B cell (primary cell): Measurements from ENCODE around the gene RBMS3.

ENCODE experiments used
- EZH2 ChIP-seq: IDR thresholded peaks from 2 replicates; pipeline ENCODE4 v1.6.1; 2012; ENCODE audit warnings: borderline replicate concordance, low read depth, mild to moderate bottlenecking, moderate library complexity, low read length; ENCODE audit not compliant: insufficient read depth, poor library complexity, severe bottlenecking
- TF ChIP-seq, protein P1 (sequence below): fragments of 200-600 bp; IDR thresholded peaks from one replicate; pipeline ENCODE4 v1.8.0; 2022; ENCODE audit warnings: antibody characterized with exemption, mild to moderate bottlenecking

DNA sequence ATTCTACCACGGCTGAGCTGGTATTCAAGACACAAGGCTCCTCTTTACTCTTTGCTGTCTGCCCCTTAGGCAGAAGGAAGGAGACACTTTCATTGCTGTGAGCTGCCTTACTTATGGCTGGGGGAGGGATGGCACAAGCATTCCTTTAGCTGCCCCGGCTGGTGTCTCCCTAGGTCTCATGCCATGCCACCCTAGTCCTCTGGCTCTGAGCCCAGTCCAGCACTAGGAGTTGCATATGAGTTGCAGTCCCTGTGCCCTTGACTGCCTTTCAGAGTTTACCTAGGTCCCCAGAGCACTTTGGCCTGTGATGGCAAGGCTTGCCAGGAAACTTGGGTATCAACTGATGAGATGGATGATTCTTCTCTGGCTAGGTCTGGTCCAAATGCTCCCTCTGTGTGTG lies 296.4 kb downstream of the RBMS3 start:
- TF ChIP-seq, protein P1, sequence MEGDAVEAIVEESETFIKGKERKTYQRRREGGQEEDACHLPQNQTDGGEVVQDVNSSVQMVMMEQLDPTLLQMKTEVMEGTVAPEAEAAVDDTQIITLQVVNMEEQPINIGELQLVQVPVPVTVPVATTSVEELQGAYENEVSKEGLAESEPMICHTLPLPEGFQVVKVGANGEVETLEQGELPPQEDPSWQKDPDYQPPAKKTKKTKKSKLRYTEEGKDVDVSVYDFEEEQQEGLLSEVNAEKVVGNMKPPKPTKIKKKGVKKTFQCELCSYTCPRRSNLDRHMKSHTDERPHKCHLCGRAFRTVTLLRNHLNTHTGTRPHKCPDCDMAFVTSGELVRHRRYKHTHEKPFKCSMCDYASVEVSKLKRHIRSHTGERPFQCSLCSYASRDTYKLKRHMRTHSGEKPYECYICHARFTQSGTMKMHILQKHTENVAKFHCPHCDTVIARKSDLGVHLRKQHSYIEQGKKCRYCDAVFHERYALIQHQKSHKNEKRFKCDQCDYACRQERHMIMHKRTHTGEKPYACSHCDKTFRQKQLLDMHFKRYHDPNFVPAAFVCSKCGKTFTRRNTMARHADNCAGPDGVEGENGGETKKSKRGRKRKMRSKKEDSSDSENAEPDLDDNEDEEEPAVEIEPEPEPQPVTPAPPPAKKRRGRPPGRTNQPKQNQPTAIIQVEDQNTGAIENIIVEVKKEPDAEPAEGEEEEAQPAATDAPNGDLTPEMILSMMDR: no peak
- no peak for TF ChIP-seq EZH2
